ENCODE data around the gene RSPRY1. TPM values are rescaled to one million over a fixed set of nuclear protein-coding genes. Genes with fewer than 3 reads are reported as not detected.
"Not testable (repeated sequence)": the region's sequence is repeated elsewhere in the genome, so short reads cannot be mapped to it uniquely, and the experiment has no call there.

RSPRY1 gene
- polyA plus RNA-seq, 2 donors: 7.5 to 9.8 TPM

- H3K4me1 ChIP-seq (ENCODE audit: control insufficient read depth in 2 of 2, insufficient read depth in 2 of 2, low read length in 1 of 2): no peaks in the 10 kb centered on the region
- no peaks in the 10 kb centered on the region for H3K27me3 ChIP-seq (ENCODE audit: control insufficient read depth in 1 of 2, insufficient read depth in 2 of 2, low read length in 2 of 2)
- no peak overlapping the region for H3K4me3 ChIP-seq (ENCODE audit: low read depth in 1 of 2, low read length in 2 of 2)
- WGBS, 2 donors: 90 to 91% methylated on average over 3 of the region's 3 CpGs
- no peak overlapping the region for H3K27ac ChIP-seq (ENCODE audit: low read depth in 2 of 2, low read length in 1 of 2)
- no peaks in the 10 kb centered on the region for H3K9me3 ChIP-seq (ENCODE audit: control insufficient read depth in 2 of 2, insufficient read depth in 1 of 2, low read depth in 1 of 2, low read length in 1 of 2)
- no peaks in the 10 kb centered on the region for H3K36me3 ChIP-seq (ENCODE audit: control insufficient read depth in 2 of 2, insufficient read depth in 2 of 2, low read length in 1 of 2)
Measured at GRCh38 chr16:57192146-57192545, 6.0 kb downstream of the RSPRY1 start.

- 82 to 85% methylated on average over 7 of the region's 7 CpGs for WGBS, 2 donors
- H3K4me3 ChIP-seq (ENCODE audit: low read depth in 1 of 2, low read length in 2 of 2): no peak overlapping the region
- H3K27me3 ChIP-seq (ENCODE audit: control insufficient read depth in 1 of 2, insufficient read depth in 2 of 2, low read length in 2 of 2): no peaks in the 10 kb centered on the region
- no peak overlapping the region for H3K27ac ChIP-seq (ENCODE audit: low read depth in 2 of 2, low read length in 1 of 2)
- no peaks in the 10 kb centered on the region for H3K36me3 ChIP-seq (ENCODE audit: control insufficient read depth in 2 of 2, insufficient read depth in 2 of 2, low read length in 1 of 2)
- no peaks in the 10 kb centered on the region for H3K4me1 ChIP-seq (ENCODE audit: control insufficient read depth in 2 of 2, insufficient read depth in 2 of 2, low read length in 1 of 2)
- H3K9me3 ChIP-seq (ENCODE audit: control insufficient read depth in 2 of 2, insufficient read depth in 1 of 2, low read depth in 1 of 2, low read length in 1 of 2): no peaks in the 10 kb centered on the region
Measured at GRCh38 chr16:57192720-57193486, 6.8 kb downstream of the RSPRY1 start.

- H3K9me3 ChIP-seq (ENCODE audit: control insufficient read depth in 2 of 2, insufficient read depth in 1 of 2, low read depth in 1 of 2, low read length in 1 of 2): no peaks in the 10 kb centered on the region
- H3K4me1 ChIP-seq (ENCODE audit: control insufficient read depth in 2 of 2, insufficient read depth in 2 of 2, low read length in 1 of 2): no peaks in the 10 kb centered on the region
- H3K36me3 ChIP-seq (ENCODE audit: control insufficient read depth in 2 of 2, insufficient read depth in 2 of 2, low read length in 1 of 2): no peaks in the 10 kb centered on the region
- H3K4me3 ChIP-seq (ENCODE audit: low read depth in 1 of 2, low read length in 2 of 2): no peak overlapping the region
- H3K27me3 ChIP-seq (ENCODE audit: control insufficient read depth in 1 of 2, insufficient read depth in 2 of 2, low read length in 2 of 2): no peaks in the 10 kb centered on the region
- H3K27ac ChIP-seq (ENCODE audit: low read depth in 2 of 2, low read length in 1 of 2): no peak overlapping the region
Measured at GRCh38 chr16:57194512-57194911, 8.4 kb downstream of the RSPRY1 start.

- H3K27me3 ChIP-seq (ENCODE audit: control insufficient read depth in 1 of 2, insufficient read depth in 2 of 2, low read length in 2 of 2): no peaks in the 10 kb centered on the region
- H3K4me1 ChIP-seq (ENCODE audit: control insufficient read depth in 2 of 2, insufficient read depth in 2 of 2, low read length in 1 of 2): no peaks in the 10 kb centered on the region
- no peak overlapping the region for H3K4me3 ChIP-seq (ENCODE audit: low read depth in 1 of 2, low read length in 2 of 2)
- H3K36me3 ChIP-seq (ENCODE audit: control insufficient read depth in 2 of 2, insufficient read depth in 2 of 2, low read length in 1 of 2): no peaks in the 10 kb centered on the region
- H3K9me3 ChIP-seq (ENCODE audit: control insufficient read depth in 2 of 2, insufficient read depth in 1 of 2, low read depth in 1 of 2, low read length in 1 of 2): no peaks in the 10 kb centered on the region
- peak overlapping the region in 1 of 2 donors; percentile 1 for H3K27ac ChIP-seq (ENCODE audit: low read depth in 2 of 2, low read length in 1 of 2)
- WGBS, 2 donors: 71 to 77% methylated on average over 4 of the region's 4 CpGs
Measured at GRCh38 chr16:57196286-57196685, 10.2 kb downstream of the RSPRY1 start.

- WGBS, 2 donors: 68 to 75% methylated on average over 3 of the region's 3 CpGs
Measured at GRCh38 chr16:57196753-57197152, 10.6 kb downstream of the RSPRY1 start.

GRCh38 chr16:57200321-57200720 is 14.2 kb downstream of the RSPRY1 start:
- not testable (repeated sequence) for H3K27me3 ChIP-seq (ENCODE audit: control insufficient read depth in 1 of 2, insufficient read depth in 2 of 2, low read length in 2 of 2); H3K27ac ChIP-seq (ENCODE audit: low read depth in 2 of 2, low read length in 1 of 2); H3K4me3 ChIP-seq (ENCODE audit: low read depth in 1 of 2, low read length in 2 of 2); H3K4me1 ChIP-seq (ENCODE audit: control insufficient read depth in 2 of 2, insufficient read depth in 2 of 2, low read length in 1 of 2); H3K36me3 ChIP-seq (ENCODE audit: control insufficient read depth in 2 of 2, insufficient read depth in 2 of 2, low read length in 1 of 2); H3K9me3 ChIP-seq (ENCODE audit: control insufficient read depth in 2 of 2, insufficient read depth in 1 of 2, low read depth in 1 of 2, low read length in 1 of 2)
- 97 to 99% methylated on average over 8 to 14 of the region's 24 CpGs for WGBS, 2 donors

More at GRCh38 chr16:57196753-57197152, 10.6 kb downstream of the RSPRY1 start:
- Histone ChIP-seq H3K4me3 (ENCODE audit: low read depth in 1 of 2, low read length in 2 of 2) (no peak overlapping the region), H3K27ac (ENCODE audit: low read depth in 2 of 2, low read length in 1 of 2) (no peak overlapping the region), H3K4me1 (ENCODE audit: control insufficient read depth in 2 of 2, insufficient read depth in 2 of 2, low read length in 1 of 2) (no peaks in the 10 kb centered on the region), H3K9me3 (ENCODE audit: control insufficient read depth in 2 of 2, insufficient read depth in 1 of 2, low read depth in 1 of 2, low read length in 1 of 2) (no peaks in the 10 kb centered on the region), H3K27me3 (ENCODE audit: control insufficient read depth in 1 of 2, insufficient read depth in 2 of 2, low read length in 2 of 2) (no peaks in the 10 kb centered on the region), H3K36me3 (ENCODE audit: control insufficient read depth in 2 of 2, insufficient read depth in 2 of 2, low read length in 1 of 2) (no peaks in the 10 kb centered on the region)

- H3K36me3 ChIP-seq (ENCODE audit: control insufficient read depth in 2 of 2, insufficient read depth in 2 of 2, low read length in 1 of 2); H3K27ac ChIP-seq (ENCODE audit: low read depth in 2 of 2, low read length in 1 of 2); H3K9me3 ChIP-seq (ENCODE audit: control insufficient read depth in 2 of 2, insufficient read depth in 1 of 2, low read depth in 1 of 2, low read length in 1 of 2); H3K4me3 ChIP-seq (ENCODE audit: low read depth in 1 of 2, low read length in 2 of 2); H3K4me1 ChIP-seq (ENCODE audit: control insufficient read depth in 2 of 2, insufficient read depth in 2 of 2, low read length in 1 of 2); H3K27me3 ChIP-seq (ENCODE audit: control insufficient read depth in 1 of 2, insufficient read depth in 2 of 2, low read length in 2 of 2): not testable (repeated sequence)
- WGBS, 2 donors: 86 to 90% methylated on average over 15 to 24 of the region's 27 CpGs
Measured at GRCh38 chr16:57200926-57201325, 14.8 kb downstream of the RSPRY1 start.

GRCh38 chr16:57202095-57202886 is 16.2 kb downstream of the RSPRY1 start:
- H3K27me3 ChIP-seq (ENCODE audit: control insufficient read depth in 1 of 2, insufficient read depth in 2 of 2, low read length in 2 of 2): no peaks in the 10 kb centered on the region
- H3K9me3 ChIP-seq (ENCODE audit: control insufficient read depth in 2 of 2, insufficient read depth in 1 of 2, low read depth in 1 of 2, low read length in 1 of 2): no peaks in the 10 kb centered on the region
- no peak overlapping the region for H3K27ac ChIP-seq (ENCODE audit: low read depth in 2 of 2, low read length in 1 of 2)
- peaks cover 0 to 3% of the 10 kb centered on the region in 2 donors for H3K36me3 ChIP-seq (ENCODE audit: control insufficient read depth in 2 of 2, insufficient read depth in 2 of 2, low read length in 1 of 2)
- no peaks in the 10 kb centered on the region for H3K4me1 ChIP-seq (ENCODE audit: control insufficient read depth in 2 of 2, insufficient read depth in 2 of 2, low read length in 1 of 2)
- H3K4me3 ChIP-seq (ENCODE audit: low read depth in 1 of 2, low read length in 2 of 2): no peak overlapping the region
- 88 to 90% methylated on average over 7 of the region's 7 CpGs for WGBS, 2 donors

- no peak overlapping the region for H3K27ac ChIP-seq (ENCODE audit: low read depth in 2 of 2, low read length in 1 of 2)
- H3K27me3 ChIP-seq (ENCODE audit: control insufficient read depth in 1 of 2, insufficient read depth in 2 of 2, low read length in 2 of 2): no peaks in the 10 kb centered on the region
- no peak overlapping the region for H3K4me3 ChIP-seq (ENCODE audit: low read depth in 1 of 2, low read length in 2 of 2)
- peaks cover 0 to 6% of the 10 kb centered on the region in 2 donors for H3K36me3 ChIP-seq (ENCODE audit: control insufficient read depth in 2 of 2, insufficient read depth in 2 of 2, low read length in 1 of 2)
- no peaks in the 10 kb centered on the region for H3K4me1 ChIP-seq (ENCODE audit: control insufficient read depth in 2 of 2, insufficient read depth in 2 of 2, low read length in 1 of 2)
- H3K9me3 ChIP-seq (ENCODE audit: control insufficient read depth in 2 of 2, insufficient read depth in 1 of 2, low read depth in 1 of 2, low read length in 1 of 2): no peaks in the 10 kb centered on the region
- WGBS, 2 donors: 59 to 74% methylated on average over 1 of the region's 1 CpG
Measured at GRCh38 chr16:57203451-57203850, 17.3 kb downstream of the RSPRY1 start.

All from esophagus (tissue), 2 donors.